Hematopoietic multipotent progenitor cell (in vitro differentiated cells): ENCODE data around the gene TSPAN18. TPM values are rescaled to one million over a fixed set of nuclear protein-coding genes. Genes with fewer than 3 reads are reported as not detected.

Experiments used
- DNase-seq, 3 donors: peaks; one replicate each; pipeline ENCODE4 v3.0.0-alpha.2; 2011 to 2015; ENCODE audit warnings: low read depth in 2 of 3, low spot score in 2 of 3
- total RNA-seq: library from RNA; depleted of rRNA; stranded (reverse); fragments of >200 nt; gene quantifications from one replicate; pipeline ENCODE4 v1.2.3, GENCODE V29; 2012

The TSPAN18 gene
- total RNA-seq, 1 donor, result 0.54 TPM

GRCh38 chr11:44879432-44879831 is 152.7 kb downstream of the TSPAN18 start:
- DNase-seq, result no peak

GRCh38 chr11:44880511-44880910 is 153.7 kb downstream of the TSPAN18 start:
- no peak for DNase-seq

GRCh38 chr11:44880953-44881352 is 154.2 kb downstream of the TSPAN18 start:
- no peak for DNase-seq

GRCh38 chr11:44883277-44883676 is 156.5 kb downstream of the TSPAN18 start:
- no peak for DNase-seq

GRCh38 chr11:44884056-44884455 is 157.3 kb downstream of the TSPAN18 start:
- DNase-seq, result no peak

- no peak for DNase-seq
These were observed 158.5 kb downstream of the TSPAN18 start for GRCh38 chr11:44885065-44885810.

GRCh38 chr11:44885919-44886789 is 159.4 kb downstream of the TSPAN18 start:
- DNase-seq, result no peak

- DNase-seq, result no peak
These were observed 160.0 kb downstream of the TSPAN18 start for GRCh38 chr11:44886790-44887140.

- no peak for DNase-seq
These were observed 160.9 kb downstream of the TSPAN18 start for GRCh38 chr11:44887636-44888035.

GRCh38 chr11:44889266-44889665 is 162.5 kb downstream of the TSPAN18 start:
- no peak for DNase-seq

GRCh38 chr11:44892843-44893242 is 166.1 kb downstream of the TSPAN18 start:
- DNase-seq, result no peak

- DNase-seq, result no peak
These were observed 166.6 kb downstream of the TSPAN18 start for GRCh38 chr11:44893308-44893822.

GRCh38 chr11:44893846-44894617 is 167.3 kb downstream of the TSPAN18 start:
- peak in 2 of 3 donors; percentile 76 to 85 for DNase-seq

- DNase-seq, result peak in 2 of 3 donors; percentile 53 to 67
These were observed 173.2 kb downstream of the TSPAN18 start for GRCh38 chr11:44899959-44900358.

GRCh38 chr11:44901120-44901633 is 174.4 kb downstream of the TSPAN18 start:
- DNase-seq, result no peak

- no peak for DNase-seq
These were observed 175.0 kb downstream of the TSPAN18 start for GRCh38 chr11:44901786-44902185.

- no peak for DNase-seq
These were observed 176.3 kb downstream of the TSPAN18 start for GRCh38 chr11:44903035-44903434.

GRCh38 chr11:44903518-44903917 is 176.8 kb downstream of the TSPAN18 start:
- DNase-seq, result no peak

GRCh38 chr11:44904261-44905020 is 177.7 kb downstream of the TSPAN18 start:
- no peak for DNase-seq
